Adrenal gland (tissue), 12 donors: Measurements from ENCODE around the gene ANKRD53. TPM values are rescaled to one million over a fixed set of nuclear protein-coding genes. Genes with fewer than 3 reads are reported as not detected.

Experiments
- DNase-seq, 7 donors: peaks; one replicate each; pipeline ENCODE4 v3.0.0-alpha.2; 2019 to 2020
- H3K27ac ChIP-seq, 5 donors: fragments of 200-600 bp; sonication (generic) in 4 of 5; 1 replicate in 3 of 5; 2 replicates in 2 of 5; pipeline versions ENCODE4 v1.5.1 to v1.8.0; 2016 to 2020; ENCODE audit warnings: mild to moderate bottlenecking in 1 of 5
- H3K27me3 ChIP-seq: fragments of 200-600 bp; 2 replicates; pipeline ENCODE4 v1.8.0; 2021
- H3K36me3 ChIP-seq, 2 donors: fragments of 200-600 bp; replicated peaks in 1 of 2; 1 replicate in 1 of 2; 2 replicates in 1 of 2; pipeline versions ENCODE4 v1.5.1 to v1.8.0; 2018 to 2022
- H3K4me1 ChIP-seq, 2 donors: fragments of 200-600 bp; replicated peaks in 1 of 2; 1 replicate in 1 of 2; 2 replicates in 1 of 2; pipeline versions ENCODE4 v1.5.1 to v1.8.0; 2018 to 2021
- H3K4me3 ChIP-seq, 4 donors: fragments of 200-600 bp; sonication (generic) in 3 of 4; one replicate each; pipeline ENCODE4 v1.5.1; 2016 to 2018
- H3K9me3 ChIP-seq, 3 donors: fragments of 200-600 bp; sonication (generic) in 1 of 3; replicated peaks in 1 of 3; 1 replicate in 2 of 3; 2 replicates in 1 of 3; pipeline versions ENCODE4 v1.5.1 to v1.8.0; 2016 to 2021
- CTCF ChIP-seq, 6 experiments: fragments of 450-650 bp in 4 of 6; fragments of 200-600 bp in 2 of 6; sonication (generic) in 1 of 6; IDR thresholded peaks; 1 replicate in 5 of 6; 2 replicates in 1 of 6; pipeline versions ENCODE4 v1.5.1 to v1.8.0; 2016 to 2021; ENCODE audit warnings: antibody characterized with exemption in 6 of 6, mild to moderate bottlenecking in 2 of 6, moderate library complexity in 1 of 6
- POLR2A ChIP-seq, 2 donors: fragments of 450-650 bp; IDR thresholded peaks; one replicate each; pipeline ENCODE4 v1.6.1; 2017; ENCODE audit warnings: antibody characterized with exemption in 2 of 2, mild to moderate bottlenecking in 2 of 2, moderate library complexity in 1 of 2
- WGBS, 4 donors: extraction: QIAGEN DNeasy Blood & Tissue Kit in 2 of 4; methylation state at CpG; one replicate each; pipeline versions ENCODE4 v1.1.5 to v1.1.7; 2013 to 2017; 5-methylcytosine and 5-hydroxymethylcytosine counted together
- intact Hi-C, 2 donors: fragments of 100-400 bp; cut with DNase I; formaldehyde crosslinking; loops; one replicate each; pipeline versions ENCODE4 v1.14.1 to v1.15.0; 2022 to 2023
- polyA plus RNA-seq, 3 donors: library from polyadenylated mRNA; stranded (reverse); fragments of 200-250 nt in 2 of 3; fragments of 350-450 nt in 1 of 3; fragmentation: Illumina TruSeq in 1 of 3; extraction: RNeasy Lipid Tissue Mini Kit (QIAGEN cat#74804) in 1 of 3; gene quantifications; one replicate each; pipeline ENCODE4 v1.2.3, GENCODE V29; 2013 to 2014
- total RNA-seq, 9 donors: library from RNA; depleted of rRNA in 4 of 9; stranded (reverse); fragments of >200 nt in 4 of 9; fragments of 120-200 nt in 1 of 9; fragmentation: NEBNext Ultra II Directional in 1 of 9; extraction: Animal tissue kit (Norgen Biotek cat#: 25700) in 1 of 9; gene quantifications; one replicate each; pipeline versions ENCODE4 v1.1.0 to v1.2.4, GENCODE V29; 2013 to 2023
- donor health status: healthy with polysubstance abuse.
- donor health status: Bipolar disorder and iron deficiency.
- donor health status: DM: yes; HTN: yes; CAD: no.
- donor health status: DM: no; HTN: no; CAD: no.
- donor health status: DM: no; HTN: no; CAD: no.
- donor health status: DM: yes; HTN: yes; CAD: no.

ANKRD53 gene
- total and polyA plus RNA-seq, 12 donors: 0.61 to 5.1 (median 2.1) TPM; not detected in 1

- WGBS, 4 donors: 76 to 79% (median 79%) methylated on average over 5 to 12 of the region's 12 CpGs
- H3K36me3 ChIP-seq: no peaks in the 10 kb centered on the region
- H3K4me3 ChIP-seq: no peak overlapping the region
- peaks cover 0 to 6% of the 10 kb centered on the region in 2 donors for H3K4me1 ChIP-seq
- no peak for TF ChIP-seq CTCF (IDR thresholded peaks at IDR 0.05)
- no peak for TF ChIP-seq POLR2A (IDR thresholded peaks at IDR 0.05)
- H3K27ac ChIP-seq: no peak overlapping the region
- H3K27me3 ChIP-seq: no peaks in the 10 kb centered on the region
- DNase-seq: peak in 4 of 7 donors; percentile 2 to 42 (median 16)
- H3K9me3 ChIP-seq: no peaks in the 10 kb centered on the region
- intact Hi-C loops: no loop called here
Observed at GRCh38 chr2:70962211-70962884, 16.1 kb upstream of the ANKRD53 start.

GRCh38 chr2:70962885-70963878 lies 15.2 kb upstream of the ANKRD53 start:
- Histone ChIP-seq H3K4me3 (no peak overlapping the region), H3K27ac (no peak overlapping the region), H3K27me3 (no peaks in the 10 kb centered on the region), H3K9me3 (no peaks in the 10 kb centered on the region), H3K36me3 (no peaks in the 10 kb centered on the region), H3K4me1 (peaks cover 0 to 6% of the 10 kb centered on the region in 2 donors)
- TF ChIP-seq POLR2A (IDR thresholded peaks at IDR 0.05): no peak
- no peak for TF ChIP-seq CTCF (IDR thresholded peaks at IDR 0.05)
- DNase-seq: peak in 4 of 7 donors; percentile 8 to 31 (median 12)
- 63 to 74% (median 67%) methylated on average over 17 to 18 of the region's 18 CpGs for WGBS, 4 donors
- intact Hi-C loops: no loop called here

GRCh38 chr2:70964133-70964532 lies 14.3 kb upstream of the ANKRD53 start:
- DNase-seq: peak in 2 of 7 donors; percentile 6 to 9
- WGBS, 4 donors: 58 to 66% (median 61%) methylated on average over 4 of the region's 4 CpGs
- H3K4me1 ChIP-seq: peaks cover 0 to 6% of the 10 kb centered on the region in 2 donors
- H3K9me3 ChIP-seq: no peaks in the 10 kb centered on the region
- no peaks in the 10 kb centered on the region for H3K36me3 ChIP-seq
- no peak overlapping the region for H3K4me3 ChIP-seq
- TF ChIP-seq CTCF (IDR thresholded peaks at IDR 0.05) (no peak), POLR2A (IDR thresholded peaks at IDR 0.05) (no peak)
- intact Hi-C loops: no loop called here
- no peak overlapping the region for H3K27ac ChIP-seq
- no peaks in the 10 kb centered on the region for H3K27me3 ChIP-seq
